HepG2 (cell line): ENCODE data around the gene ZNF581. TPM values are rescaled to one million over a fixed set of nuclear protein-coding genes. Genes with fewer than 3 reads are reported as not detected.
A peak's percentile ranks its signal among the peaks of the same experiment; 100 is the strongest.

ENCODE experiments used
- ATF7-NPFF ChIP-seq: sonication (generic); formaldehyde crosslinking; IDR thresholded peaks from 2 replicates; pipeline ENCODE4 v1.8.1; 2023; ENCODE audit warnings: mild to moderate bottlenecking, low read depth, missing genetic modification reagents, moderate library complexity
- HOXA5 ChIP-seq: sonication (generic); formaldehyde crosslinking; IDR thresholded peaks from 2 replicates; pipeline ENCODE4 v1.4.0; 2020; ENCODE audit warnings: missing genetic modification reagents
- KDM6A ChIP-seq: IDR thresholded peaks from 2 replicates; pipeline ENCODE4 v1.6.1; 2016; ENCODE audit warnings: low read depth
- MIER3 ChIP-seq: IDR thresholded peaks from 2 replicates; pipeline ENCODE4 v1.6.1; 2016; ENCODE audit warnings: missing compliant biosample characterization, borderline replicate concordance
- THAP11 ChIP-seq: IDR thresholded peaks from 2 replicates; pipeline ENCODE4 v1.6.1; 2016; ENCODE audit warnings: missing biosample characterization, missing genetic modification reagents
- ZBTB40 ChIP-seq, 2 experiments: fragments of 450-650 bp in 1 of 2; sonication (generic) in 1 of 2; formaldehyde crosslinking in 1 of 2; IDR thresholded peaks; 2 replicates each; pipeline versions ENCODE4 v1.6.1 to v1.8.0; 2016 to 2022; ENCODE audit warnings: antibody characterized with exemption in 1 of 2, mild to moderate bottlenecking in 1 of 2, missing genetic modification reagents in 1 of 2
- ZNF331 ChIP-seq: sonication (generic); formaldehyde crosslinking; IDR thresholded peaks from 2 replicates; pipeline ENCODE4 v1.4.0; 2020; ENCODE audit warnings: missing genetic modification reagents
- ZNF335 ChIP-seq: sonication (generic); formaldehyde crosslinking; IDR thresholded peaks from 2 replicates; pipeline ENCODE4 v1.4.0; 2020; ENCODE audit warnings: missing genetic modification reagents
- ZNF609 ChIP-seq: sonication (generic); formaldehyde crosslinking; IDR thresholded peaks from 2 replicates; pipeline ENCODE4 v1.4.0; 2020; ENCODE audit warnings: mild to moderate bottlenecking, missing genetic modification reagents, borderline replicate concordance
- ZNF720 ChIP-seq: sonication (generic); formaldehyde crosslinking; IDR thresholded peaks from 2 replicates; pipeline ENCODE4 v1.4.0; 2020; ENCODE audit warnings: missing genetic modification reagents
- ZNF788 ChIP-seq: sonication (generic); formaldehyde crosslinking; IDR thresholded peaks from 2 replicates; pipeline ENCODE4 v1.5.0; 2020; ENCODE audit warnings: mild to moderate bottlenecking, missing genetic modification reagents, borderline replicate concordance
- ZSCAN25 ChIP-seq: sonication (generic); formaldehyde crosslinking; IDR thresholded peaks from 2 replicates; pipeline ENCODE4 v1.8.0; 2022; ENCODE audit warnings: mild to moderate bottlenecking, missing genetic modification reagents
- polyA plus RNA-seq, 8 experiments: library from polyadenylated mRNA; depleted of rRNA in 3 of 8; stranded (reverse) in 7 of 8; unstranded in 1 of 8; fragments of >200 nt; fragmentation: Illumina TruSeq in 4 of 8; extraction: Trizol in 4 of 8; gene quantifications; 2 replicates each; pipeline versions ENCODE4 v1.2.1 to v1.2.3, GENCODE V29; 2011 to 2016; ENCODE audit warnings: low read depth in 4 of 8, missing spikeins in 1 of 8, mixed read lengths in 1 of 8; ENCODE audit not compliant: insufficient read depth in 1 of 8
- total RNA-seq, 5 experiments: library from RNA; depleted of rRNA; stranded (reverse); fragments of >200 nt; fragmentation: Illumina TruSeq; extraction: Trizol; gene quantifications; 2 replicates each; pipeline ENCODE4 v1.2.3, GENCODE V29; 2016; ENCODE audit warnings: low read depth in 1 of 5
- TF ChIP-seq, protein P1 (sequence below): IDR thresholded peaks from 2 replicates; pipeline ENCODE4 v1.6.1; 2016; ENCODE audit warnings: missing genetic modification reagents, missing compliant biosample characterization

The ZNF581 gene
- total and polyA plus RNA-seq, 2 of the 13 experiments (the other 11 are each of a cell fraction or from before 2014, with no cell fraction given) = 19.6 to 49.5 TPM

GRCh38 chr19:55683449-55684261 lies 40.2 kb downstream of the ZNF581 start (continued):
- TF ChIP-seq ZBTB40 (IDR thresholded peaks at IDR 0.05) (no peak), ZBTB40 (CRISPR knock-in tag; IDR thresholded peaks at IDR 0.05) (peak; percentile 10; the same call in 1 of the 2 replicates), ATF7-NPFF (CRISPR knock-in tag) (0 out of 2 replicates have a peak, but pooled peaks have one; percentile 41), ZNF720 (CRISPR knock-in tag) (no peak), HOXA5 (CRISPR knock-in tag) (0 out of 2 replicates have a peak, but pooled peaks have one; percentile 36), THAP11 (peak; percentile 43; the same call in 1 of the 2 replicates), ZNF331 (CRISPR knock-in tag) (peak; percentile 23; the same call in 1 of the 2 replicates), ZNF788 (CRISPR knock-in tag) (peak; percentile 36; the same call in 1 of the 2 replicates), MIER3 (CRISPR knock-in tag) (0 out of 2 replicates have a peak, but pooled peaks have one; percentile 25), KDM6A (CRISPR knock-in tag) (peak; percentile 77), ZNF335 (CRISPR knock-in tag) (peak; percentile 82; the same call in 1 of the 2 replicates), ZNF609 (no peak), ZSCAN25 (CRISPR knock-in tag) (peak; percentile 46; the same call in 1 of the 2 replicates)
- TF ChIP-seq, protein P1, sequence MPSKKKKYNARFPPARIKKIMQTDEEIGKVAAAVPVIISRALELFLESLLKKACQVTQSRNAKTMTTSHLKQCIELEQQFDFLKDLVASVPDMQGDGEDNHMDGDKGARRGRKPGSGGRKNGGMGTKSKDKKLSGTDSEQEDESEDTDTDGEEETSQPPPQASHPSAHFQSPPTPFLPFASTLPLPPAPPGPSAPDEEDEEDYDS (CRISPR knock-in tag) = peak; percentile 69; the same call in 1 of the 2 replicates
